Muscle layer of duodenum (tissue), 2 donors: ENCODE data around the gene ARID1B.

Experiments
- H3K27ac ChIP-seq: one replicate; pipeline ENCODE4 v1.7.0; 2013; ENCODE audit warnings: mild to moderate bottlenecking, low read length
- H3K27me3 ChIP-seq: one replicate; pipeline ENCODE4 v1.7.0; 2013; ENCODE audit warnings: low read depth, mild to moderate bottlenecking, control low read depth, low read length
- H3K36me3 ChIP-seq, 2 donors: one replicate each; pipeline ENCODE4 v1.7.0; 2013; ENCODE audit warnings: low read length in 2 of 2, control low read depth in 1 of 2, mild to moderate bottlenecking in 1 of 2; ENCODE audit not compliant: insufficient read depth in 2 of 2, control insufficient read depth in 1 of 2
- H3K4me1 ChIP-seq, 2 donors: one replicate each; pipeline ENCODE4 v1.7.0; 2013; ENCODE audit warnings: low read length in 2 of 2, mild to moderate bottlenecking in 2 of 2, control low read depth in 1 of 2, moderate library complexity in 1 of 2; ENCODE audit not compliant: insufficient read depth in 2 of 2, control insufficient read depth in 1 of 2
- H3K4me3 ChIP-seq, 2 donors: one replicate each; pipeline ENCODE4 v1.7.0; 2013; ENCODE audit warnings: low read length in 2 of 2, low read depth in 1 of 2, mild to moderate bottlenecking in 1 of 2
- H3K9me3 ChIP-seq, 2 donors: one replicate each; pipeline ENCODE4 v1.7.0; 2013; ENCODE audit warnings: low read length in 2 of 2, control low read depth in 1 of 2, mild to moderate bottlenecking in 1 of 2; ENCODE audit not compliant: control insufficient read depth in 1 of 2
- donor health status: healthy.

ARID1B gene

DNA sequence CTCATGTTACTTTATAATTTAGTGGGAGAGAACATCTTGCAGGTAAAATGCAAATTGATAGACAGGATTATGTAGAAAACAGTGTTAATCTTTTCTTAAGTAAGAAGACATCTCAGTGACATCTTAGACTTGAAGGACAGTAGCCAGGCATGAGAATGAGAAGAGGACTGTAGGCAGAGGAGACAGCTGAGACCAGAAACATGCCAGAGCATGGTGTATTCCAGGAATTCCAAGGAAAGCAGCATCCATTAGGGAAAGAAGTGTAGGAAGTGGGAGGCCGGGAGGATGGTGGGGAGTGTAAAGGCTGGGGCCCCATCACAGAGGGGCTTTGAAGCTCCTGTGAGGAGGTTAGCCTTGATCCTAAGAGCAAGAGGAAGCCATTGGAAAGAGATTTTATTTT lies 225.6 kb downstream of the ARID1B start:
- Histone ChIP-seq H3K27ac (no peak overlapping the region), H3K27me3 (no peaks in the 10 kb centered on the region), H3K36me3 (no peaks in the 10 kb centered on the region), H3K9me3 (no peaks in the 10 kb centered on the region), H3K4me1 (peaks cover 0 to 6% of the 10 kb centered on the region in 2 donors), H3K4me3 (no peak overlapping the region)

DNA sequence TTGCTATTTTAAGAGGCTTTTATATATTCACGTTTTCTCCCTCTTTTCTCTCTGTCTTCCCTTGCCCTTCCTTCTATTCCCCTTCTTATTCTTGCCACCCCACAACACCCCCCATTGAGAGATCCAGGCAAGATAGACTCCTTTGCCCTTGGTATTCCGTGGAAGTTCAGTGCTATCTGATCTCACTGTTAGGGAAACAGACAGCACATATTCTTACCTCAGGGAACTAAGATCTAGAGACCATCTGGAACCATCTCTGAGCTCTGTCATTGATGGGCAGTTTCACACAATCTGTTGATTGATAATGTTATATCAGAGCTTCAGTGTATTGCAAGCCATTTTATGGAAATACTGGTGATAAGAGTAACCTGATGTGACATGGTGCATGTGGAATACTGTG lies 228.8 kb downstream of the ARID1B start:
- Histone ChIP-seq H3K9me3 (no peaks in the 10 kb centered on the region), H3K27me3 (no peaks in the 10 kb centered on the region), H3K4me1 (peaks cover 0 to 6% of the 10 kb centered on the region in 2 donors), H3K27ac (no peak overlapping the region), H3K4me3 (no peak overlapping the region), H3K36me3 (no peaks in the 10 kb centered on the region)

DNA sequence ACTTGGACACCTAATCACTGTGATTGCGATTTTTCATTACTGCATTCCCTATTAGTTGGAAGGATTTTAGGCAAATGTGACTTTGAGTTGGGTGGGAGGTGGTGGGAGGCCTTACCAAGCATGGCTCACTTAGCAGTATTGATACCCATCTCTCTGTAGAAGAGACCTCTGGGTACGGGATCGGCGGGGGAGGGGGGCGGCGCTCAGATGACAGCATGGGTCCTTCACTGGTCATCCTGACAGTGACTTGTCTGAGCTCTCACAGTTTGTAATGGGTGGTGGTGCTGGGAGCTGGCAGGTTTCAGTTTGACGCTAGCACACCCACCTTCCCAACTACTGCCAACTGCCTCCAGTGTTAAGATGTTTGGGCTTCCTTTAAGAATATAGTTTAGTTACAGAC lies 231.4 kb downstream of the ARID1B start:
- H3K9me3 ChIP-seq: no peaks in the 10 kb centered on the region
- no peaks in the 10 kb centered on the region for H3K36me3 ChIP-seq
- no peak overlapping the region for H3K27ac ChIP-seq
- H3K4me3 ChIP-seq: no peak overlapping the region
- H3K4me1 ChIP-seq: peaks cover 0 to 9% of the 10 kb centered on the region in 2 donors
- H3K27me3 ChIP-seq: no peaks in the 10 kb centered on the region

DNA sequence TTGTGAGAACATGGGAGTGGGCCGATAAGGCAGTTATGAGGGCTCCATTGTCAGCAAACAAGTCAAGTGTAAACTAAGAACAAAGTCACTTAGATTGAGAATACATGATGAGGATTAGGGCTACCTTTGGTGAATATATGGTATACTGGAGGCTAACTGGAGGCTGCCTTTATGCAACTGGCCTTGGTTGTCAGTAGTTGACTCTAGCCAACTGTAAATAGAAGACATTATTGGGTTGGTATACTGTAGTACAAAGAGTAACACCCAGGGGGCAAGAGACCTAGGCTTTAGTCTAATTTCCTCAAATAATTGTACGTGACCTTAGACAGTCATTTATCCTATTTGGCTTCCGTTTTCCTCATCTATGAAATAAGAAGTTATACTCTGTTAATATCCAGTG lies 235.2 kb downstream of the ARID1B start:
- Histone ChIP-seq H3K36me3 (no peaks in the 10 kb centered on the region), H3K4me3 (no peak overlapping the region), H3K4me1 (peaks cover 0 to 8% of the 10 kb centered on the region in 2 donors), H3K9me3 (no peaks in the 10 kb centered on the region), H3K27me3 (no peaks in the 10 kb centered on the region), H3K27ac (no peak overlapping the region)

DNA sequence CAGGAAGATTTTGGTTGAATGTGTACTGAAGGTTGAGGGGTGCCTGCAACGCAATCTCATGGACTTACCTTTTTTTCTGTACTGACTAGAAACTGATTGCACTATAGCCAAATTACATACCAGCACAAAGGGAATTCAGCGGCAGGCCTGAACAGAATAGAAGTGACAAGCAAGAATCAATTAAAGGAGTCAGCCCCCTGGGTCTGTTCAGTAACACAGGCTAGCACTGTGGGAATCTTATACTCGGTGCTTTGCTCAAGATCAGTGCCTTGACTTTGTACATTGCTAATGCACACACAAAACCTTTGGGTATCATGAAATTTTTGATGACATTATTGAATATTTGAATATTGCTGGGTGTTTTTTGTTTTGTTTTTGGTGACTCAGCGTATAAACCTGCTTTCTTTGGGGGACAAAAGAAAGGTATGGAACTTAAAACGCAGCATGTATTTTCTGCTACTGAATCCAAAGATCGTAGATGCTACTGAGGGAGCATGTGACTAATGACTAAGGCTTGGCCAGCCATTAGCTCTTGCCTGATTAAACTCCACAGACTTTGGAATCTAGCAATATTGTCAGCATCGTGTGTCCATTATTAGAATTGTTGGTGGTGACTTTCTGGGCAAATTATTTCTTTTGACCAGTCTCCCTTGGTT lies 236.6 kb downstream of the ARID1B start:
- H3K27me3 ChIP-seq: no peaks in the 10 kb centered on the region
- peaks cover 0 to 8% of the 10 kb centered on the region in 2 donors for H3K4me1 ChIP-seq
- H3K27ac ChIP-seq: no peak overlapping the region
- H3K36me3 ChIP-seq: no peaks in the 10 kb centered on the region
- H3K4me3 ChIP-seq: no peak overlapping the region
- H3K9me3 ChIP-seq: no peaks in the 10 kb centered on the region

DNA sequence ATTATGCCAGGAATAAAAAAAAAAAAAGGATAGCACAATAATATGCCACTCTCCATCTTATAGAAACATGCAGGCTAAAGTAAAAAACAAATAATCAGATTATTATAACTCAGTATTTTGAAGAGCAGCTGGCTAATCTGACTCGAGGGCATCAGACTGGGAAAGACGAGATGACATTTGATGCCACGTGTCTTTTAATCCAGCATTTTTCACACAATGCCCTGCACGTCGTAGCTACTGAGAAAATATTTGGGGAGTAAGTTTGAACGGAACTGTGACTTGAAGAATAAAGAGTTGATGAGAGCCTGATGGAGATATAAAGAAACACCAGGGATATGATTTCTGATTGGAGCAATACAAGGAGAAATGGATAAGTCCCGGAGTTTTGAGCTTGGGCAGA lies 237.7 kb downstream of the ARID1B start:
- no peaks in the 10 kb centered on the region for H3K36me3 ChIP-seq
- H3K9me3 ChIP-seq: no peaks in the 10 kb centered on the region
- no peaks in the 10 kb centered on the region for H3K27me3 ChIP-seq
- no peak overlapping the region for H3K4me3 ChIP-seq
- peaks cover 0 to 12% of the 10 kb centered on the region in 2 donors for H3K4me1 ChIP-seq
- H3K27ac ChIP-seq: no peak overlapping the region

DNA sequence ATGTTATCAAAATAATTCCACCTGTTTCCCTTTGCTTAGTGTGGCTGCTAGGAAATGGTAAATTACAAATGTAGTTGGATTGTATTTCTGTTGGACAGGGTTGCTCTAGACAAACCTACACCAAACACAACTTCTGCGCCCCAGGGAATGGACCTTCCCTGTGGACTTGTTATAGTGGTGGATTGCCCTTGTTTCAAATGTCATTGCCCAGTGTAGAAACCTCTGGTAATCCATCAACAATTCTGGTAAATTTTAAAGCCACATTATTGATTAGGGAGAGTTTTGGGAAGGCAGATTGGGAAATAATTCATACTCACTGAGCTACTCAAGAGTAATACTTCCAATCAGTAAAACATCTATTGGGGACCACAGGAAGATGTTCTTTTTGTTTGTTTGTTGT lies 239.8 kb downstream of the ARID1B start:
- no peak overlapping the region for H3K4me3 ChIP-seq
- peaks cover 0 to 11% of the 10 kb centered on the region in 2 donors for H3K36me3 ChIP-seq
- H3K4me1 ChIP-seq: peaks cover 0 to 12% of the 10 kb centered on the region in 2 donors
- no peaks in the 10 kb centered on the region for H3K27me3 ChIP-seq
- no peaks in the 10 kb centered on the region for H3K9me3 ChIP-seq
- no peak overlapping the region for H3K27ac ChIP-seq

DNA sequence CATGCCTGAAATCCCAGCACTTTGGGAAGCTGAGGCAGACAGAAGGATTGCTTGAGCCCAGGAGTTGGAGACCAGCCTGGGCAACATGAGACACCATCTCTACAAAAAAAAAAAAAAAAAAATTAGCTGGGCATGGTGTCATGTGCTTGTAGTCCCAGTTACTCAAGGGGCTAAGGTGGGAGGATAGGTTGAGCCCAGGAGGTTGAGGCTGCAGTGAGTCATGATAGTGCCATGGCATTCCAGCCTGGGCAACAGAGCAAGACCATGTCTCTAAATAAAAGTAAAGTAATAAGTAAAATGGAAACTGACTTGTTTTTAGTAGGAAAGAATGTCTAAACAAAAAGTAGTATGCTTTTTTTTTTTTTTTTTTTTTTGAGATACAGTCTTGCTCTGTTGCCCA lies 240.7 kb downstream of the ARID1B start:
- Histone ChIP-seq H3K27me3 (no peaks in the 10 kb centered on the region), H3K4me1 (peaks cover 7 to 18% of the 10 kb centered on the region in 2 donors), H3K27ac (no peak overlapping the region), H3K36me3 (peaks cover 0 to 11% of the 10 kb centered on the region in 2 donors), H3K9me3 (no peaks in the 10 kb centered on the region), H3K4me3 (no peak overlapping the region)

DNA sequence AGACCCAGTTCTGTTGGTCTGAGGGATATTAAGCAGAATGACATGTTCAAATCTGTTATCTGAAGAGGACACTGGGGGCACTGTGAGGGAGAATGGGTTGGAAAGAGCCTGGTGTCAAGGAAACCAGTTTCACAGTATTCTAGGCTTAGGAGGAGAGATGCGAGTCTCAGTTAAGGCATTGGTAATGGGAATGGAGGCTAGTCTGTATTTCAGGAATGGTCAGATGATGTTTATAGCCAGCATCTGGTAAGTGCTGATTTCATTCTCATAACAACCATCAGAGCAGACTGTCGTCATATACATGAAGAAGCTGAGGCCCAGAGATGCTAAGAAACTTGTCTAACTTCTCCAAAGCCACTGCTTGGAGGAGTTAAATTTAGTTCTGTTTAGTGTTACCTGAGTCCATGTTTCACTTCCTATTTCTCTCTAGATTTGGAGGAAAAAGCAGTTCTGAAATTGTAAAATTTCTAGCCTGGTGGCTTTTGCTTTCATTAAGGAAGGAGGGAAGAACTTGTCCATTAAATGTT lies 242.0 kb downstream of the ARID1B start:
- Histone ChIP-seq H3K36me3 (peaks cover 0 to 11% of the 10 kb centered on the region in 2 donors), H3K4me1 (peaks cover 12% of the 10 kb centered on the region in 2 donors), H3K27ac (no peak overlapping the region), H3K4me3 (no peak overlapping the region), H3K9me3 (no peaks in the 10 kb centered on the region), H3K27me3 (no peaks in the 10 kb centered on the region)

DNA sequence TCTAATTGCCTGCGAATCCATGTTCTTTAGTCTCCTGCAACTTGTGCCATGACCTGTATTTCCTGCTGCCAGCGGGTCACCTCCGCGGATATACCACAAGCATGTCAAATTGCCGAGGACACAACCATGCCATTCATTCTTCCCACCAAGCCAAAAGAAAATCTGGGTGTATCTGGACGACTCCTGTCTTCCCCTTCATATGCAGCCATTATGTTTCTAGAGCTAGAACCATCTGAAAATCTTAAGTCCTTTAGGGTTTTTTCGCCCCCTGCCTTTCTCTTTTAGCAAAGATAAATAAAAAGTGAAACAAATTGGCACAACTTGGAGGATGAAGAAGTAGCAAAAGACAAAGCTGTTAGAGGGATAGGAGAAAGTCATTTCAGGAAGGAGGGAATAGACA lies 242.6 kb downstream of the ARID1B start:
- no peaks in the 10 kb centered on the region for H3K27me3 ChIP-seq
- H3K4me1 ChIP-seq: peaks cover 12% of the 10 kb centered on the region in 2 donors
- H3K27ac ChIP-seq: no peak overlapping the region
- H3K4me3 ChIP-seq: no peak overlapping the region
- peaks cover 0 to 11% of the 10 kb centered on the region in 2 donors for H3K36me3 ChIP-seq
- H3K9me3 ChIP-seq: no peaks in the 10 kb centered on the region

DNA sequence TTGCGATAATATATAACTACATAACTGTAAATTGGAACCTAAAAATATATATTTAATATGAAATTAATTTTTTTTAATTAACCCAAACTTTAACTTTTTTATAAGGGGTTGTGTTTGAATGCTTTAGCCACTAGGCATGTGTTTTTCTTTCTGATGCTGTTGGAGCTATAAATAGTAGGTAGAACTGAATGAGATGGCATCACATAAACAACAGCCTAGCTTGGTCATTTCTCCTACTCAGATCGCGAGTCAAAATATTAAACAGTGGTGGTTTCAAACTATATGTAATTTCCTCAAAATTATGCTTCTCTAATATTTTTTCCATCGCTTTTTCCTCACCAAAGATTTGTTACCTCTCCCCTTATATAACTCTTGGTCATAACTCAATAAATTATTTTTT lies 243.2 kb downstream of the ARID1B start:
- H3K27me3 ChIP-seq: no peaks in the 10 kb centered on the region
- H3K9me3 ChIP-seq: no peaks in the 10 kb centered on the region
- H3K4me1 ChIP-seq: peaks cover 12% of the 10 kb centered on the region in 2 donors
- peak overlapping the region; percentile 72 to 77 for H3K4me3 ChIP-seq
- H3K27ac ChIP-seq: peak overlapping the region; percentile 91
- H3K36me3 ChIP-seq: peaks cover 0 to 11% of the 10 kb centered on the region in 2 donors

DNA sequence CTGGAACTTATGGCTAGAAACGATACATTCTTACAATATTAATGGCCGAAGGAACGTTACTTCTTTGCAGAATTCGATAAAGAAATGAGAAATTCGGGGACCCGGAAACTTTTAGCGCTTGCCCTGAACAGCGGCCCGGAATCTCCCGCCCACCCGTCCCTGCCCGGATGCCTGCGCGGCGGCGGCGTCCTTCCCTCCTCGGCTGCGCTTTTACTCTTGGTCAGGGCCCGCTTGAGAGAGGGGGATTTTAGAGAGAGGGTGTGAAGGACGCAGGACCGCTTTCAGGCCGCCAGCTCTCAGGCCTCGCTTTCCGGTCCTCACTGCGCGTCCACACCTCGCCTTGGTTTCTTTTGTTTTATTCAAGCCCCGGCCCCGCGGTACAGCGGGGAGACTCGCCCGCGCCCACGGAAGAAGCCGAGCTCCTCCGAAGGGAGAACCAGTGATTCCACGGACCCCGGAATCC lies 243.7 kb downstream of the ARID1B start:
- H3K27me3 ChIP-seq: no peaks in the 10 kb centered on the region

More for the DNA sequence above, 243.7 kb downstream of the ARID1B start:
- Histone ChIP-seq H3K4me3 (peak overlapping the region; percentile 72 to 77), H3K27ac (peak overlapping the region; percentile 91), H3K9me3 (no peaks in the 10 kb centered on the region), H3K4me1 (peaks cover 12% of the 10 kb centered on the region in 2 donors), H3K36me3 (peaks cover 0 to 11% of the 10 kb centered on the region in 2 donors)
